NCI-H146 (cell line): ENCODE results near the gene NDUFB11.

ENCODE experiments used
- DNase-seq: peaks from one replicate; lab custom pipeline; 2025; lab: John Stamatoyannopoulos, UW

The NDUFB11 gene

DNA sequence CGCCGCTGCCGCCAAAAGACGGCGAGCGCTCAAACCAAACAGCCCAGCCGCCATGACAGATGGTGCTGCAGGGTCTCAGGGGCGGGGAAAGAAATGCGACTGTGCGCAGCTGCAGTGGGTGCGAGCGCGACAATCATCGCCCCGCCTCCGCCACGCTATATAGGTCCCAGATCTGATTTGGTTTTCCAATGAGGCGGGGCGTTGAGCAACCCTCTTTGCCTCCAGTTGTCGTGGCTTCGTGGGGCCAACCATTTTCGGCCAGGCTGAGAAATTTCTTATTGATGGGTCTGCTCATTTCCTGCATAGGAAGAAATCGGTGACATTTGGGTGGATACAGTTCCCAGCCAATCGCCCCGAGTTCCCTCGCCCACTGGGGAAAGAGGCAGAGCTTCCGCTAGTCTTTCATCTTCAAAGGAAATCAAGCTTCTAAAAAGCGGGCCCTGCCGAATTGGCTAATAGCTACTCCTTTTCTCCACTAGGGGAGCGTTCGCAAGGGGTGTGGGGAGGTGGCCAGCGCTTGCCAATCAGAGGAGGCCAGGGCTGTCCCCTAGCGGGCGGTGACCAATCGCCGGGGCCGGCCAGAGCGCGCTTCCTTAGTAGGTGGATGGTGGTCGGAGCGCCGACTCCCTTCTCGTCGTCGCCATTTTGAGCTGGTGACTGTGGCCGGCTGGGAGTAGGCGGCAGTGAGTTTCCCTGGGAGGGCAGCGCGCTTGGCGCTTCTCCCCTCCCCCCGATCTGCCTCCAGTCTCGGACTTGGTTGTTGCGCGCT, at the start of gene NDUFB11, which contains the start of gene RBM10:
Gene NDUFB11, minus strand, starts transcription at position 77 of the 769 bp plus-strand sequence. Its CDS starts 23 bp downstream, at position 54.
Gene RBM10, plus strand, starts transcription at position 596 of the 769 bp plus-strand sequence. CDS start 2,261 bp downstream, outside the sequence.
- DNase-seq, result peak; percentile 96

DNA sequence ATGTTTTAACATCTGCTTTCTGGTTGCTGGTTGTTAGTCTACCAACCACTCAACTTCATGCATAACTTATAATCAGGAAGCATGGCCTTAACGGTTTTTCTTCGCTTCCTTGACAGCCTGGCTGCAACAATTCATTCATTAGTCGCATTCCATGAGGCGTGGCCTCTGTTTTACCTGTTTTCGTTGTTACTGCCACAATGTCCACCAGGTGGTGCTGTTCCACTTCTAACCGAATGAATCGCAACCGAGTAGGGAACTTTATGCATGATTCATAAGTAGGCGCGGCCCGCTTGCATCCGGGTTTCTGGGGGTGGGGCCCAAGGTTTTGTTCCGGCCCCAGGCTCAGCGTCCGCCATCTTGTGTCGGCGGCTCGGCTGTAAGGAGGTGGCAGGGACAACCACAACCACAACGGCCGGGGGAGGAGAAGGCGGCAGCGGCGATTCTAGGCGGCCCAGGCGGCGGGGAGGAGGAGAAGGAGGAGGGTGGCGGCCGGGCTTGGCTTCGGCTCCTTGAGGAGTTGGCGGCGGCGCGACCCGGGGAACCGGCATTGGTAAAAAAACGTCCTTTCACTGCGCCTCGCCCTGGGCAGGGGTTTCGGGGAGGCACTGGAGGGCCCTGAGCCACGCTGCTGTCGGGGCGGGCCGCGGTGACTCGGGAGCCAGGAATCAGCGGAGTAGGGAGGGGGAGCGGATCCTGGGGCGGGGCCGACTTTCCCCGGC, 49.1 kb upstream of the NDUFB11 start, which contains the start of gene UBA1:
Gene UBA1, plus strand, starts transcription at position 355 of the 719 bp plus-strand sequence. CDS start 4,974 bp downstream, outside the sequence.
- peak; percentile 96 for DNase-seq

DNA sequence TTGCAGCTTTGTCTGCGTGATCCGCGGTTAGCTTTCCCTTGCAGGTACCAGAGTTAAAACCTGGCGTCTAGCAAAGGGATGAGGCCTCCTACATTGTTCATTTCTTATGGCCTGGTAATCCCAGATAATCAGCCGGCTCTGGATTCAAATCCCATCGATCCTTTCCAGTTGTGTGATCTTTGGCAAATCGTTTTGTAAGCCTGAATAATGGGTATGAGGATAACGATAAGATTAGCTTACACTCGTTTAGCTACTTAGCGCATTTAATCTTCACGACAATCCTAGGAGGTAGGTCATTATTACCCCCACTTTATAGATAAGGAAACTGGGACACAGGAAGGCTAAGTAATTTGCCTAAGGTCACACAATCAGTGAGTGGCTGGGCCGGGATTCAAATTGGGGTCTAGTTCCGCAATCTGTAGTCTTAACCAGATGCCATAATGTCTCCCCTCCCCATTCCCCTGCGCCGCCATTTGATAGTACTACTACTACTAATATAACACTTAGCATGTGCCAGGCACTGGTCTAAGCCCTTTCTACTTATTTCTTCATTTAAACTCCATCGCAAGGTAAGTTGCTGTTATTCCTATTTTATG, 47.4 kb upstream of the NDUFB11 start:
- DNase-seq, result no peak

DNA sequence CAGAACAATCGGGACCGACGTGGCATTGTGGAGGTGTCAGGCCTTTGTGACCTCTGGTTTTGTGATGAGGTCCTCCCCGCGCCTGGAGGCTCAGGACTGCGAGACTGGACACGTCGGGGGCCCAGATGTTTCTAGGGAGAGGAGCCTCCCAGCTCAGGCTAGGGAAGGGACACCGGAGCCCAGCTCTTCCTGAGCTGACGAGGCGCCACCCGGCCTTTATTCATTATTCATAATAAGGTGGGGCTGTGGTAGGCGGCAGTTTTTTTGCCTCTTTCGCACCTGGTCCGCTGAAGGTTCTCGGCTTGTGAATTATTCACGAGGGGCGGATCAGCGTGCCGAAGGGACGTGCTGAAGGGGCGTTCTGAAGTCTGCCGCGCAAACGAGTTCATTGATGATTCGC, 46.8 kb upstream of the NDUFB11 start:
- peak; percentile 82 for DNase-seq

DNA sequence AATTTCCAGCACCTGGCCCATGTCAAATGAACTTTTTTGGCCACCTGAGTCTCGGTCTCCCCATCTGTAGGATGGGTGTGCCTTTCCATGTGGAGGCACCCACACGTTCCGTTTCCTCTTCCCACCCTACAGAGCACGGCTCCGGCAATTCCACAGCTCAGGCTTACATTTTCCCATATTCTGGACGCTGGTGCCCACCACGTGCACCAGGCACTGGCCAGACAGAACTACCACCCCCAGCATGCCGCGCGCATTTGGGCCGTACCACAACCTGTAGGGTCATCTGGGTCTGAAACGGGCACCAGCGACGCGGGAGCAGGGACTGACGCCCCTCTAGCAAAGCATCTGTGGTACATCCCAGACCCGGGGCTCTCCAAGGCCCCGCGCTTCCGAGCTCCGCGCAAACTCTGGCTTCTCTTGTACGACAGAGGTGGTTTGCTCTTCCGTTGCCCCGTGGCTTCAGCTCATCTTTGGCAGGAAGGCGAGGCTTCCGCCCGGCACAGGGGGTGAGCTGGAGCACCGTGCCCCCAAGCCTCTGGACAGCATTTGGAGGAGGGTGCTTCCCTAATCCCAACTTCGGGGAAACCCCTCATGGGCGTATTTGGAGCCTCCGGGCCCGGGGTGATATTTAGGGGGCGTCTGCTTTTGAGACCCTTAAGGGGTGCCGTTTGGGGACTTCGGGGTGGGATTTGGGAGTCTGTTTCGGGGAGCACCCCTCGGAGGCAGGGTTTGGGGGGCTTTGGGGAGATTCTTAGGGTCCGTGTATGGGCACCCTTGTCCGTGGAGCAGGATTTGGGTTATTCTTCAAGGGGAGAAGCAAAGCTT, 46.2 kb upstream of the NDUFB11 start:
- DNase-seq, result peak; percentile 94

DNA sequence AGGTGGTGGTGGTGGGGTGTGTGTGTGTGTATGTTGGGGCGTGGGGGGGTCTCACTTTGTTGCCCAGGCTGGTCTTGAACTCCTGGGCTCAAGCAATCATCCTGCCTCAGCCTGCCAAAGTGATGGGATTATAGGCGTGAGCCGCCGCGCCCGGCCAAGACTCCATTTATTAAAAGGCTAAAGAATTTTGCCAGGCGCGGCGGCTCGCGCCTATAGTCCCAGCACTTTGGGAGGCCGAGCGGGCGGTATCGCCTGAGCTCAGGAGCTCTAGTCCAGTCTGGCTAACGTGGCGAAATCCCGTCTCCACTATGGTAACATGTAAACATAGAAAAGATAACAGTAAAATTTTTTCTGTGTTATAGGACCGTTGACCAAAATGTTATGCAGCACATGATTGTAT, 45.4 kb upstream of the NDUFB11 start:
- DNase-seq, result no peak

DNA sequence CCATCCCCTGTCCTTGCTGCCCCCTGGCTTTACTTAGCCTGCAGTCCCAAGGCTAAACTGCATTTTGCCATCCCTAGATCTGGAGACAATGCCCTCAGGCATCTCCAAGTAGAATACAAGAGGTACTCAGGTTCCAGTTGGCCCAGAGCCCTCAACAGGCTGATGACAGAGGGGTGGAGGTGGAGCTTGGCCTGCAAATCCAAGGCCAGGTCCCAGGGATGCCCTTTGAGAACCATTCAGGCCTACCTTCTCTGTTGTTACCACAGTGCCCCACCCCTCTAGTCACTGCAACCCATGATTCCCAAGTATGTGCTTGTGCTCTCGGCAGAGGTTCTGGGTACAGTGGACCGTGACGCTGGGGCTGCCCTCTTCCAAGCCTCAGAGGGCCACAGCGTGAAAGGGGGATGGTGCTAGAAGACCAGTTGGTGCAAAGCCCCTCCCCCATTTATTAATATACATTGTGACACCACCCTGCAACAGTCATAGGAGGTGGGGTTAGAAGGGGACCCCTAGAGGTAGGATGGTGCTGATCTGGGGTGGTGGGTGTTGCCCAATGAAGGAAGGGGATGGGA, 42.7 kb upstream of the NDUFB11 start:
- no peak for DNase-seq

DNA sequence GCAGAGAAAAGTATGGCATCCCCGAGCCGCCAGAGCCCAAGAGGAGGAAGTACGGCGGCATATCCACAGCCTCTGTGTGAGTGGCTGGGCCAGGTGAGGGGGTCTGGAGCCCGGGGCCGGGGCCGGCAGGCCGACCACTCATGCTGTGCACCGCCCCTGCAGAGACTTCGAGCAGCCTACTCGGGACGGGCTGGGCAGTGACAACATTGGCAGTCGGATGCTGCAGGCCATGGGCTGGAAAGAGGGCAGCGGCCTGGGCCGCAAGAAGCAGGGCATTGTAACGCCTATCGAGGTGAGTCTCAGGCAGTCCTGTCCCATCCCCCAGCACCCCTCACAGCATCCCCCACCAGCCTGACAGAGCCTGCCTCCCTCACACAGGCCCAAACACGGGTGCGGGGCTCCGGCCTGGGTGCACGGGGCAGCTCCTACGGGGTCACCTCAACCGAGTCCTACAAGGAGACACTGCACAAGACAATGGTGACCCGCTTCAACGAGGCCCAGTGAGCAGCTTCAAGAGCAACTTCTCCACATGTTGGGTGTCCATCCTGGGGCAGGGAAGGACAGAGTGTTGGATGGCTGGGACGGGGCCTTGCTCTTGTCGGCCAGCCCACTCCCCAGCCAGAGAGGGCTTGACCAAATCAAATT, 41.7 kb upstream of the NDUFB11 start:
- no peak for DNase-seq

DNA sequence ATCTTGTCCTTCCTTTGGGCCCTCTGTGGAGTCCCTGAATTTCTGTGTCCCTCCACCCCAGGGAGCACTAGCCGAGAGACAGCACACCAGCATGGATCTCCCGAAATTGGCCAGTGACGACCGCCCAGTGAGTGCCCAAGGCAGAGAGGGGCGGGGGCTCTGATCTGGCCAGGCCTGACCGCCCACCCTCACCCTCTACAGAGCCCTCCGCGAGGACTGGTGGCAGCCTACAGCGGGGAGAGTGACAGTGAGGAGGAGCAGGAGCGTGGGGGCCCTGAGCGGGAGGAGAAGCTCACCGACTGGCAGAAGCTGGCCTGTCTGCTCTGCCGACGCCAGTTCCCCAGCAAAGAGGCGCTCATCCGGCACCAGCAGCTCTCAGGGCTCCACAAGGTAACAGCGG, 40.7 kb upstream of the NDUFB11 start:
- no peak for DNase-seq

DNA sequence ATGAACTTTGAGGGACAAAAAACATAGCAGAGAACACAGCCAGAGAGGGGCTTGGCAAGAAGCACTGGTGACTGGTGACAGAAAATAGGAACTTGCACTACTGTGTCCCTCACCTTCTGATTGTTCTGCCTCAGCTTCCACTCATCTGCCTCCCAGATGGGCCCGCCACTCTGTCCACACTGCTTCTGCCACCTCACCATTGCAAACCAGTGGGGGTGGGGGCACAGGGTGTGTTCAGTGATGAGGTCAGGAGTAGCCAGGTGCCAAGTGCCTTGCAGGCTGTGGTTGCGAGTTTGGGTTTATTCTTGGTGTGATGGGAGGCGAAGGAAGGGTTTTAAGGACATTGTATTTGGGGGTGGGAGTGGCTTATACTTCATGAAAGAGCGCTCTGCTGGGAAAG, 40.0 kb upstream of the NDUFB11 start:
- DNase-seq, result no peak

DNA sequence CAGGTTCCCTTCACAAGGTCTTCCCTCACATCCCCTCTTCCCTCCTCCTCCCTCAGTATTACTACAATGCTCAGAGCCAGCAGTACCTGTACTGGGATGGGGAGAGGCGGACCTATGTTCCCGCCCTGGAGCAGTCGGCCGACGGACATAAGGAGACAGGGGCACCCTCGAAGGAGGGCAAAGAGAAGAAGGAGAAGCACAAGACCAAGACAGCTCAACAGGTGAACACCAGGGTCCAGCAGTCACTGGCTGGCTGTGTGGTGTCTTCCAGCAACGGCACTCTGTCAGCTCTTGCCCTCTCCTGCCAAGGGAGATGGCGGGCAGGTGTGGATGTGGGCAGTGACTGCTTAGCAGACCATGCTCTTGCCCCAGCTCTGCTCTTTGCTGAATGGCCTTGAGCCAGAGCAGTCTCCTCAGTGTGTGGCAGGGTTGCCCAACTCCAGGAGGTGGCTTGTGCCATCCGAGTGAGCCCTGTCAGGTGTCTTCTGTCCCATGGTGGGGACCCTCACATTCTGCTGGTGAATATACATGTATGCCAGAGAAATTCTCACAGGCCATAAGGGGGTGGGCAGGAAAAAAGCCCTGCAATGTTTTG, 37.7 kb upstream of the NDUFB11 start:
- no peak for DNase-seq

DNA sequence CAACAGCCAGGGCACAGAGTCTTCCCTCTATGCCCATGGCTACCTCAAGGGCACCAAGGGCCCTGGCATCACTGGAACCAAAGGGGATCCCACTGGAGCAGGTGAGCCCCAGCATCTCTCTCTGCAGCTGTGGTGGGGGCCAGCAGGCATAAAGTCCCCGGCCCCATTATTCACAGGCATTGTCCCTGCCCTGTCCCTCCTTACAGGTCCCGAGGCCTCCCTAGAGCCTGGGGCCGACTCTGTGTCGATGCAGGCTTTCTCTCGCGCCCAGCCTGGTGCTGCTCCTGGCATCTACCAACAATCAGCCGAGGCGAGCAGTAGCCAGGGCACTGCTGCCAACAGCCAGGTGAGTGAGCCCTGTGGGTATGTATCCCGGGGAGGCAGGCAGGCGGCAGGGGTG, 36.8 kb upstream of the NDUFB11 start:
- no peak for DNase-seq

DNA sequence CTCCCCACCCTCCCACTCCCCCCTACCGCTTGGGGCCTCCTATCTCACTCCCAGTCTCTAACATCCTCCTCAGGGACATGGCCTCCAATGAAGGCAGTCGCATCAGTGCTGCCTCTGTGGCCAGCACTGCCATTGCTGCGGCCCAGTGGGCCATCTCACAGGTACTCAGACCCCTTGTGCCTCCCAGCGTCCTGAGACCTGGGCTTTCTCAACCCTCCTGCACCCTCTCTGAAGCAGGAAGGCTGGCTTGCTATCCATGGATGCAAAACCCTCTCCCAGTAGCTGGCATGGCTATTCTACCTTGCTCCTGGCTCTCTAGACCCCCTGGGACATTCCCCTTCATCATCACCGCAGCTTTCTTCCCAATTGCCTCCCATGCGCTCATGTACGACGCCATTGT, 35.8 kb upstream of the NDUFB11 start:
- no peak for DNase-seq

DNA sequence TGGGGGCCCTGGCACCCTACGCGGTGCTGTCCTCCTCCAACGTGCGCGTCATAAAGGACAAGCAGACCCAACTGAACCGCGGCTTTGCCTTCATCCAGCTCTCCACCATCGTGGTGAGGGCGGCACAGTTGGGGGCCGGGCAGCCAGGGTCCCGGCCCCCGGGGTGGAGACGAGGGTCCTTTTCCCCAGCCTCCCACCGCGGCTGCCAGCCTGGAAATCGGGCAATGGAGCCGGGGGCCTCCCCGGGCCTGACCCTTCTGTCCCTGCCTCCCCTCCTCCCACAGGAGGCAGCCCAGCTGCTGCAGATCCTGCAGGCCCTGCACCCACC, 35.4 kb upstream of the NDUFB11 start:
- DNase-seq, result no peak

DNA sequence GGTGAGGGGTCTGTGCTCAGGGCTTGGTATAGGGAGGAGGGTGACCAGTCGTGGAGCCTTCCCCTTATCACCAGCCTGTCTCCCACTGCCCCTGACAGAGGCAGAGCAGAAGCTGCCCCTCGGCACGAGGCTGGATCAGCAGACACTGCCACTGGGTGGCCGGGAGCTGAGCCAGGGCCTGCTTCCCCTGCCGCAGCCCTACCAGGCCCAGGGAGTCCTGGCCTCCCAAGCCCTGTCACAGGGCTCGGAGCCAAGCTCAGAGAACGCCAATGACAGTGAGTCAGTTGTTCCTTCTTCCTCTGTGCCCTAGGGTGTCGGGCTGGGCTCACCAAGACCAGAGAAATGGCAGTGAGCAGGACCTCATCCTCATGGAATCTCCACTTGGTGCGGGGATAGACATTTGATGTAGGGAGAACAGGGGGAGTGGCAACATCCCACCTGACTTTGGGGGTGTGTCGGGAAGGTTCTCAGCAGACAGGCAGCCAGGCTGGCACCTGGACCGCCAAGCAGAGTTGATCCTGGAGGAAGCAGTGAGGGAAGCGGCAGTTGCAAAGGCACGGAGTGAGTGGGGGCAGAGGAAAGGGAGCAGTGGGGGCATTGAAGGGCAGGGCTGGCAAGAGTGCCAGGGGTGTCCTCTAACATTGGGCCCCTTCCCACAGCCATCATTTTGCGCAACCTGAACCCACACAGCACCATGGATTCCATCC, 34.9 kb upstream of the NDUFB11 start:
- DNase-seq, result no peak

DNA sequence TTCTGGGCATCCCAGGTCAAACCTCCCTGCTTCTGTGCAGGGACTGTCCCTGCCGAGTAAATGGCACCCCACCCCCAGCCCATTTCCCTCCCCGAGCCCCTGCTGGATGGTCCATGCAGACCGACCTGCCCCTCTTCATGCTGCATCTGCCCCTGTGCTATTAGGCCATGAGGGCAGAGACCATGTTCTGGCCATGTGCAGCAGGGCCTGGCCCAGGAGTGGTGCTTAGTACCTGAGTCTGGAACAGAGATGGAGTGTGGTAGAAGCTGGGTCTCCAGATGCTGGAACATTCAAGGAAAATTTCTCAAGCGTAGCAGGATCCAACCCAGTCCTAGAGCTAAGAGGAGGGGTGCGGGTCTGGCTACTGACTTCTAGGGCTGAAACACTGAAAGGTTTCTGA, 33.8 kb upstream of the NDUFB11 start:
- no peak for DNase-seq

DNA sequence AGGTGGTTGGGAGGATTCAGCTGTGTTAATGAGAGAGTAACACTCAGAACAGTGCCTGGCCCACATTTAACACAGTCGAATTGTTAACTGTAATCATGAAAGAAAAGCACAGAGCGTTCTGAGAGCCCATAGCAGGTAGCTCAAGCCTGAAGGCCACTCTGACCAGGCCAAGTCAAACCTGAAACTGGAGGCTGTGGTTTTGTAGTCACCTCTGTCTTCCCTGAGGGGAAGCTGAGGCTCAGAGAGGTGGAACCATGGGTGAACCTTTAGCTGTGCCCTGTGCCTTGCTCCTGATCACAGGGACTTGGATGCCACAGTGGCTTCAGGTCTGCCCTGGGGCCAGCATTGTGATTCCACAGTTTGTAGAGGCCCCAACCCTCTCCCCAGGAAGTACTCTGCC, 32.6 kb upstream of the NDUFB11 start:
- no peak for DNase-seq

DNA sequence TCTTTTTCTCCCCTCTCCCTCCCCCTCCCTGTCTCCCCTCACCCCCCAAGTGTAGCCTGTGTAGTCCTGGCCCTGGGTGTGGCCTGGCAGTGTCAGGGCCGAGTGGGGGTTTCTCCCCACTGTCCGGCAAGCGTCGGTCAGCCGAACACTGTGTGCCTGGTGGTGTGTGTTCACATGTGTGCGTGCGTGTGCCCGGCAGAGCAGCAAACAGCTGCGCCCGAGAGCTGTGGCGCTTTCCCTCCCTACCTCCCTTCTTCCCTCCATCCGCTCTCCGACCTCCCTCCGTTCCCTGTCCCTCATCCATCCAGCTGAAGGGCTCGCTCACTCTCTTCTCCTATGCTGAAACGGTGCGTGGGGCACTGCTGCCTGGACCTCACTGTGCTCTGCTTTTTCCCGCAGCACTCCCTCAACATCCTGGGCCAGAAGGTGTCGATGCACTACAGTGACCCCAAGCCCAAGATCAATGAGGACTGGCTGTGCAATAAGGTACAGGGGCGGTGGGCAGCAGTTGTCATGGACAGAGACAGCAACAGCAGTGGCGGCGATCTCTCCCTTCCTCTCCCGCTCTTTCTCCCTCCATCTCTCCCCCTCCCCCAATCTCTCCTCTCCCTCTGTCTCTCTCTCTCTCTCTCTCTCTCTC, 31.7 kb upstream of the NDUFB11 start:
- DNase-seq, result no peak

DNA sequence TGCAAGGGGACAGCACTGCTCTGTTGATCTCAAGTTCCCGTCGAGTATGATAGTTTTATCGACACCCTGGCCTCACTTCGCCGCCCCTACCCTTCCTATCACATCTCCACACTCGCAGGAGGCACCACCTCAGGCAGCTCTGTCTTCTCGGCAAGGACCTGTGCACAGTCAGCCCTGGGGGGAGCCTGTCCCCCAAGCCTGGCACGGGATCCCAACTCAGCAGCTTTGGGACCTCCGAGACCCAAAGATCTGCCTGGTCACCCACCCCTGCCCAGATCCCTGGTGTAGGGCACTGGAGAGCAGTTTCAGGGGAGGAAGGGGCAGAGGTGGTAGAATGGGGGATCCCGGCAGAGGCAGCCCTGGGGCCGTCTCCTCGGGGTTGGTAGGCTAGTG, 31.1 kb upstream of the NDUFB11 start:
- DNase-seq, result no peak
